Endothelial cell of umbilical vein (primary cell): Measurements from ENCODE around the gene CAPN8. TPM values are rescaled to one million over a fixed set of nuclear protein-coding genes. Genes with fewer than 3 reads are reported as not detected.

Experiments used
- BruUV-seq: library from RNA; stranded (reverse); fragments of 400-500 nt; replicated peaks from 2 replicates; lab custom pipeline; 2021; lab: Mats Ljungman, UMichigan
- CTCF ChIA-PET: fragments of 300-600, 350-600 bp; sonication (Branson Sonifier 250); formaldehyde crosslinking; loops from one replicate; lab custom pipeline; 2021; ENCODE audit warnings: antibody characterized with exemption, inconsistent platforms; lab: Charles Lee
- POLR2A ChIA-PET: fragments of 300-600, 350-600 bp; sonication (Branson Sonifier 250); formaldehyde crosslinking; loops from one replicate; lab custom pipeline; 2021; ENCODE audit warnings: antibody characterized with exemption, inconsistent platforms; lab: Charles Lee
- DNase-seq: peaks from one replicate; pipeline ENCODE4 v3.0.0-alpha.2; 2011; ENCODE audit warnings: low read depth, low spot score
- FAIRE-seq: peaks from 2 replicates; lab custom pipeline; 2011; peaks lifted over from hg19 to GRCh38; lab: Jason Lieb, UNC
- H2AFZ ChIP-seq: 2 replicates; pipeline ENCODE4 v1.6.0; 2012; ENCODE audit warnings: low read depth, low read length, control low read depth, inconsistent platforms
- H3K27ac ChIP-seq: 2 replicates; pipeline ENCODE4 v1.5.1; 2011; ENCODE audit warnings: low read depth, mild to moderate bottlenecking, control low read depth, low read length, moderate library complexity; ENCODE audit not compliant: insufficient read depth
- H3K27me3 ChIP-seq, 2 experiments: 2 replicates each; pipeline versions ENCODE4 v1.6.0 to v1.6.1; 2011; ENCODE audit warnings: low read length in 2 of 2, mixed read lengths in 1 of 2; ENCODE audit not compliant: control insufficient read depth in 2 of 2, insufficient read depth in 2 of 2
- H3K36me3 ChIP-seq, 2 experiments: 2 replicates in 1 of 2; 3 replicates in 1 of 2; pipeline ENCODE4 v1.5.1; 2011; ENCODE audit warnings: low read length in 2 of 2, mild to moderate bottlenecking in 1 of 2, moderate library complexity in 1 of 2; ENCODE audit not compliant: control insufficient read depth in 2 of 2, insufficient read depth in 2 of 2; ENCODE audit errors: extremely low read depth in 1 of 2
- H3K4me1 ChIP-seq: 3 replicates; pipeline ENCODE4 v1.5.1; 2011; ENCODE audit warnings: mild to moderate bottlenecking, low read length; ENCODE audit not compliant: control insufficient read depth, insufficient read depth; ENCODE audit errors: extremely low read depth
- H3K4me2 ChIP-seq: 2 replicates; pipeline ENCODE4 v1.6.1; 2011; ENCODE audit warnings: low read length, control low read depth, mixed read lengths; ENCODE audit not compliant: insufficient read depth
- H3K4me3 ChIP-seq, 3 experiments: fragments of 200-600 bp in 1 of 3; sonication (generic), shearing (Covaris generic) in 1 of 3; replicated peaks in 1 of 3; 2 replicates each; pipeline ENCODE4 v1.5.1; 2011 to 2016; ENCODE audit warnings: control low read depth in 3 of 3, low read length in 3 of 3, mild to moderate bottlenecking in 2 of 3, inconsistent platforms in 1 of 3, low read depth in 1 of 3, moderate library complexity in 1 of 3; ENCODE audit not compliant: insufficient read depth in 1 of 3
- H3K79me2 ChIP-seq: 2 replicates; pipeline ENCODE4 v1.6.0; 2012; ENCODE audit warnings: low read length, inconsistent platforms; ENCODE audit not compliant: control insufficient read depth, insufficient read depth
- H3K9ac ChIP-seq: replicated peaks from 2 replicates; pipeline ENCODE3; 2011; ENCODE audit warnings: low read length, control low read depth; ENCODE audit not compliant: insufficient read depth; ENCODE audit errors: extremely low read depth
- H3K9me1 ChIP-seq: replicated peaks from 3 replicates; pipeline ENCODE4 v1.6.0; 2011; ENCODE audit warnings: mild to moderate bottlenecking, low read length; ENCODE audit not compliant: control insufficient read depth, insufficient read depth; ENCODE audit errors: extremely low read depth
- H3K9me3 ChIP-seq: replicated peaks from 2 replicates; pipeline ENCODE4 v1.5.1; 2012; ENCODE audit warnings: low read length, inconsistent platforms; ENCODE audit not compliant: control insufficient read depth, insufficient read depth
- H4K20me1 ChIP-seq: replicated peaks from 2 replicates; pipeline ENCODE3; 2011; ENCODE audit warnings: mild to moderate bottlenecking, low read length; ENCODE audit not compliant: control insufficient read depth, insufficient read depth; ENCODE audit errors: extremely low read depth
- EZH2 ChIP-seq: IDR thresholded peaks from 2 replicates; pipeline ENCODE4 v1.6.1; 2012; ENCODE audit warnings: borderline replicate concordance, low read depth, mild to moderate bottlenecking, moderate library complexity, low read length, inconsistent platforms; ENCODE audit not compliant: severe bottlenecking
- FOS ChIP-seq: IDR thresholded peaks from 2 replicates; pipeline ENCODE4 v1.6.1; 2011; ENCODE audit warnings: mild to moderate bottlenecking, low read length, moderate library complexity, borderline replicate concordance; ENCODE audit not compliant: insufficient read depth
- GATA2 ChIP-seq: IDR thresholded peaks from 2 replicates; pipeline ENCODE4 v1.7.0; 2011; ENCODE audit warnings: low read depth, mild to moderate bottlenecking, moderate library complexity, mixed read lengths, low read length; ENCODE audit not compliant: insufficient read length, insufficient read depth
- JUN ChIP-seq: IDR thresholded peaks from 2 replicates; pipeline ENCODE4 v1.6.1; 2011; ENCODE audit warnings: borderline replicate concordance, low read depth; ENCODE audit not compliant: insufficient read length, insufficient read depth
- MYC ChIP-seq: IDR thresholded peaks from one replicate; pipeline ENCODE4 v1.6.1; 2011; ENCODE audit warnings: mild to moderate bottlenecking, low read depth, low read length
- POLR2A ChIP-seq: IDR thresholded peaks from 2 replicates; pipeline ENCODE4 v1.6.1; 2012; ENCODE audit warnings: low read depth, mild to moderate bottlenecking, control low read depth, low read length
- POLR2AphosphoS5 ChIP-seq: IDR thresholded peaks from 2 replicates; pipeline ENCODE4 v1.6.1; 2012; ENCODE audit warnings: low read depth, mild to moderate bottlenecking, control low read depth, low read length, moderate library complexity; ENCODE audit not compliant: insufficient read depth
- dilution Hi-C: fragments of 300-500 bp; cut with MboI; formaldehyde crosslinking; loops from one replicate; pipeline ENCODE4 v1.15.0; 2019; ENCODE audit warnings: low sequenced_read_pairs; ENCODE audit not compliant: extremely low pct_ligation_motif_present
- intact Hi-C: fragments of 100-400 bp; cut with micrococcal nuclease; formaldehyde crosslinking; loops from one replicate; pipeline ENCODE4 v1.10.0; 2022
- polyA plus RNA-seq, 4 experiments: library from polyadenylated mRNA; depleted of rRNA in 3 of 4; stranded (reverse) in 3 of 4; unstranded in 1 of 4; fragments of >200 nt; gene quantifications; 2 replicates each; pipeline versions ENCODE4 v1.2.1 to v1.2.3, GENCODE V29; 2011 to 2012; ENCODE audit warnings: missing spikeins in 1 of 4
- total RNA-seq: library from RNA; stranded (reverse); gene quantifications from 2 replicates; pipeline ENCODE4 v1.2.3, GENCODE V29; 2021
- TF ChIP-seq, protein P1 (sequence below): IDR thresholded peaks from 2 replicates; pipeline ENCODE4 v1.6.1; 2011; ENCODE audit not compliant: insufficient read depth, insufficient read length
- TF ChIP-seq, protein P2 (sequence below), 2 donors: IDR thresholded peaks; 1 replicate in 1 of 2; 2 replicates in 1 of 2; pipeline ENCODE4 v1.5.1; 2011; ENCODE audit warnings: low read length in 2 of 2, mild to moderate bottlenecking in 2 of 2, moderate library complexity in 2 of 2, control low read depth in 1 of 2, inconsistent platforms in 1 of 2, low read depth in 1 of 2; ENCODE audit not compliant: insufficient read depth in 1 of 2; ENCODE audit errors: extremely low read depth in 1 of 2

Gene CAPN8
- total and polyA plus RNA-seq, 2 donors (not counting 3 experiments of a cell fraction or from before 2014, with no cell fraction given), result not detected

DNA sequence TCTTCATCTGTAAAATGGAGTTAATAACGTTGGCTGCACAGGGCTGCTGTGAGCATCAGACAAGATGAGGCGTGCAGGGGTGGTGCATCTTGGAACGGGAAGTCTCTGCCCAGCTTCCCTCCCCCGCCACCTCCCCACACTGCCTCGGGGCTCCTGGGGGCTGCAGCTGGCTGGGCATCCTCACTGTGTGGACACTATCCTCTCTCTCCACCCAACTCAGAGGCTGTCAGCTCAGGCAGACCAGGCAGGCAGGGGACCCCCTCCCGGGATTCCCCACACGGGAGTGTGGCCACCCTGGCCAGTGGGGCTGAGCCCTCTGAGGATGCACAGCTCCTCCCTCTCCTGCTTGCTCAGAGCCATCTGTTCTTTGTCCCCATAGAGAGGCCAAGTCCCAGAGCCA lies 149.6 kb downstream of the CAPN8 start:
- no peak overlapping the region for H2AFZ ChIP-seq
- no peaks in the 10 kb centered on the region for H3K36me3 ChIP-seq
- H3K9ac ChIP-seq, result no peak overlapping the region
- intact Hi-C loops (no loop called here), dilution Hi-C loops (no loop called here)
- H3K27ac ChIP-seq, result no peak overlapping the region
- ChIA-PET POLR2A (no interaction called here), CTCF (interaction anchor here (0.5 to 1.2 kb wide), 2 partner anchors 15 to 23 kb away, joined by 3 to 4 read pairs; no protein-coding TSS in a partner anchor)
- no peak for FAIRE-seq
- no peaks in the 10 kb centered on the region for H3K9me1 ChIP-seq
- H3K4me1 ChIP-seq, result no peaks in the 10 kb centered on the region
- no peak overlapping the region for H3K4me3 ChIP-seq
- no peak for DNase-seq
- no peaks in the 10 kb centered on the region for H4K20me1 ChIP-seq
- no TSS peak for BruUV-seq
- H3K27me3 ChIP-seq, result peaks cover 0 to 5% of the 10 kb centered on the region in 2 experiments
- no peaks in the 10 kb centered on the region for H3K9me3 ChIP-seq
- H3K4me2 ChIP-seq, result no peak overlapping the region
- H3K79me2 ChIP-seq, result no peaks in the 10 kb centered on the region
- TF ChIP-seq POLR2A, result no peak
- no peak for TF ChIP-seq POLR2AphosphoS5
- no peak for TF ChIP-seq MYC
- TF ChIP-seq, protein P1, sequence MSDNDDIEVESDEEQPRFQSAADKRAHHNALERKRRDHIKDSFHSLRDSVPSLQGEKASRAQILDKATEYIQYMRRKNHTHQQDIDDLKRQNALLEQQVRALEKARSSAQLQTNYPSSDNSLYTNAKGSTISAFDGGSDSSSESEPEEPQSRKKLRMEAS, result no peak
- TF ChIP-seq, protein P2, sequence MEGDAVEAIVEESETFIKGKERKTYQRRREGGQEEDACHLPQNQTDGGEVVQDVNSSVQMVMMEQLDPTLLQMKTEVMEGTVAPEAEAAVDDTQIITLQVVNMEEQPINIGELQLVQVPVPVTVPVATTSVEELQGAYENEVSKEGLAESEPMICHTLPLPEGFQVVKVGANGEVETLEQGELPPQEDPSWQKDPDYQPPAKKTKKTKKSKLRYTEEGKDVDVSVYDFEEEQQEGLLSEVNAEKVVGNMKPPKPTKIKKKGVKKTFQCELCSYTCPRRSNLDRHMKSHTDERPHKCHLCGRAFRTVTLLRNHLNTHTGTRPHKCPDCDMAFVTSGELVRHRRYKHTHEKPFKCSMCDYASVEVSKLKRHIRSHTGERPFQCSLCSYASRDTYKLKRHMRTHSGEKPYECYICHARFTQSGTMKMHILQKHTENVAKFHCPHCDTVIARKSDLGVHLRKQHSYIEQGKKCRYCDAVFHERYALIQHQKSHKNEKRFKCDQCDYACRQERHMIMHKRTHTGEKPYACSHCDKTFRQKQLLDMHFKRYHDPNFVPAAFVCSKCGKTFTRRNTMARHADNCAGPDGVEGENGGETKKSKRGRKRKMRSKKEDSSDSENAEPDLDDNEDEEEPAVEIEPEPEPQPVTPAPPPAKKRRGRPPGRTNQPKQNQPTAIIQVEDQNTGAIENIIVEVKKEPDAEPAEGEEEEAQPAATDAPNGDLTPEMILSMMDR (IDR thresholded peaks at IDR 0.05; ENCODE audit: extremely low read depth in 1 of 2, insufficient read depth in 1 of 2, low read depth in 1 of 2, low read length in 2 of 2), result no peak
- no peak for TF ChIP-seq EZH2
- TF ChIP-seq JUN, result no peak
- no peak for TF ChIP-seq FOS
- TF ChIP-seq GATA2, result no peak
